WTC11 (cell line): ENCODE results near the gene PSKH1.

Experiments used
- ESRRA ChIP-seq: sonication (generic); formaldehyde crosslinking; IDR thresholded peaks from 2 replicates; pipeline ENCODE4 v1.8.1; 2022; ENCODE audit warnings: mild to moderate bottlenecking, missing genetic modification reagents, borderline replicate concordance
- NR1H2 ChIP-seq: sonication (generic); formaldehyde crosslinking; IDR thresholded peaks from 2 replicates; pipeline ENCODE4 v1.9.0; 2021; ENCODE audit warnings: mild to moderate bottlenecking, moderate library complexity, missing genetic modification reagents
- SP1 ChIP-seq: sonication (generic); formaldehyde crosslinking; conservative IDR thresholded peaks from 2 replicates; pipeline ENCODE4 v1.8.1; 2022; ENCODE audit warnings: missing genetic modification reagents
- ZNF423 ChIP-seq: fragments of 250-450 bp; sonication (Bioruptor Pico); IDR thresholded peaks from 2 replicates; pipeline ENCODE4 v2.1.2; 2022; ENCODE audit warnings: mild to moderate bottlenecking, moderate library complexity
- TF ChIP-seq, protein P1 (sequence below): fragments of 200-600 bp; IDR thresholded peaks from 2 replicates; pipeline ENCODE4 v1.8.0; 2022; ENCODE audit warnings: antibody characterized with exemption
- TF ChIP-seq, protein P2 (sequence below): sonication (generic); formaldehyde crosslinking; IDR thresholded peaks from 2 replicates; pipeline ENCODE4 v1.8.0; 2023; ENCODE audit warnings: missing genetic modification reagents, mild to moderate bottlenecking, borderline replicate concordance
- TF ChIP-seq, protein P3 (sequence below): sonication (generic); formaldehyde crosslinking; conservative IDR thresholded peaks from 2 replicates; pipeline ENCODE4 v1.8.1; 2022; ENCODE audit warnings: mild to moderate bottlenecking, missing genetic modification reagents
- TF ChIP-seq, protein P4 (sequence below): fragments of 250-450 bp; sonication (Bioruptor Pico); IDR thresholded peaks from 2 replicates; pipeline ENCODE4 v1.8.0; 2021; ENCODE audit warnings: mild to moderate bottlenecking
- TF ChIP-seq, protein P5 (sequence below): sonication (generic); formaldehyde crosslinking; IDR thresholded peaks from 2 replicates; pipeline ENCODE4 v1.8.0; 2023; ENCODE audit warnings: missing genetic modification reagents

DNA sequence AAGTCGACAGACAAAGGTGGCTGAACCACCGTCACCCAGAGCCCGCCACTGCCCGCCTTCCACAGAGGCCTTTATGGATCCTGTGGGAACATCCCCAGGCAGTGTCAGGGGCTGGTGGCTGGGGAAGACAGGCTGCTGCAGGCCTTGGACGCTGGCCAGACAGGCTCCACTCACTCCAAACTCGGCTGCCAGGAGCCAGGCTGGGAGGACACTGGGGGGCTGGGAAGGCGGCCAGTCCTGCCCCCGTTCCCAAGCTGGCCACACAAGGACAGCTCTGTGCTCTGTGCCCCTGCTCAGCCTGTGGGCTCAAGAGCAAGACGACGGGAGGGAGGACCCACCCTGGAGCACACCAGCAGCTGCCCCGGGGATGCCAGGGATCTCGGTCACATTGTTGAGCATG lies 58.4 kb downstream of the PSKH1 start:
- TF ChIP-seq SP1 (CRISPR knock-in tag) (no peak), ZNF423 (CRISPR knock-in tag) (no peak), ESRRA (CRISPR knock-in tag) (no peak), NR1H2 (CRISPR knock-in tag) (no peak)
- TF ChIP-seq, protein P1, sequence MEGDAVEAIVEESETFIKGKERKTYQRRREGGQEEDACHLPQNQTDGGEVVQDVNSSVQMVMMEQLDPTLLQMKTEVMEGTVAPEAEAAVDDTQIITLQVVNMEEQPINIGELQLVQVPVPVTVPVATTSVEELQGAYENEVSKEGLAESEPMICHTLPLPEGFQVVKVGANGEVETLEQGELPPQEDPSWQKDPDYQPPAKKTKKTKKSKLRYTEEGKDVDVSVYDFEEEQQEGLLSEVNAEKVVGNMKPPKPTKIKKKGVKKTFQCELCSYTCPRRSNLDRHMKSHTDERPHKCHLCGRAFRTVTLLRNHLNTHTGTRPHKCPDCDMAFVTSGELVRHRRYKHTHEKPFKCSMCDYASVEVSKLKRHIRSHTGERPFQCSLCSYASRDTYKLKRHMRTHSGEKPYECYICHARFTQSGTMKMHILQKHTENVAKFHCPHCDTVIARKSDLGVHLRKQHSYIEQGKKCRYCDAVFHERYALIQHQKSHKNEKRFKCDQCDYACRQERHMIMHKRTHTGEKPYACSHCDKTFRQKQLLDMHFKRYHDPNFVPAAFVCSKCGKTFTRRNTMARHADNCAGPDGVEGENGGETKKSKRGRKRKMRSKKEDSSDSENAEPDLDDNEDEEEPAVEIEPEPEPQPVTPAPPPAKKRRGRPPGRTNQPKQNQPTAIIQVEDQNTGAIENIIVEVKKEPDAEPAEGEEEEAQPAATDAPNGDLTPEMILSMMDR: no peak
- TF ChIP-seq, protein P2, sequence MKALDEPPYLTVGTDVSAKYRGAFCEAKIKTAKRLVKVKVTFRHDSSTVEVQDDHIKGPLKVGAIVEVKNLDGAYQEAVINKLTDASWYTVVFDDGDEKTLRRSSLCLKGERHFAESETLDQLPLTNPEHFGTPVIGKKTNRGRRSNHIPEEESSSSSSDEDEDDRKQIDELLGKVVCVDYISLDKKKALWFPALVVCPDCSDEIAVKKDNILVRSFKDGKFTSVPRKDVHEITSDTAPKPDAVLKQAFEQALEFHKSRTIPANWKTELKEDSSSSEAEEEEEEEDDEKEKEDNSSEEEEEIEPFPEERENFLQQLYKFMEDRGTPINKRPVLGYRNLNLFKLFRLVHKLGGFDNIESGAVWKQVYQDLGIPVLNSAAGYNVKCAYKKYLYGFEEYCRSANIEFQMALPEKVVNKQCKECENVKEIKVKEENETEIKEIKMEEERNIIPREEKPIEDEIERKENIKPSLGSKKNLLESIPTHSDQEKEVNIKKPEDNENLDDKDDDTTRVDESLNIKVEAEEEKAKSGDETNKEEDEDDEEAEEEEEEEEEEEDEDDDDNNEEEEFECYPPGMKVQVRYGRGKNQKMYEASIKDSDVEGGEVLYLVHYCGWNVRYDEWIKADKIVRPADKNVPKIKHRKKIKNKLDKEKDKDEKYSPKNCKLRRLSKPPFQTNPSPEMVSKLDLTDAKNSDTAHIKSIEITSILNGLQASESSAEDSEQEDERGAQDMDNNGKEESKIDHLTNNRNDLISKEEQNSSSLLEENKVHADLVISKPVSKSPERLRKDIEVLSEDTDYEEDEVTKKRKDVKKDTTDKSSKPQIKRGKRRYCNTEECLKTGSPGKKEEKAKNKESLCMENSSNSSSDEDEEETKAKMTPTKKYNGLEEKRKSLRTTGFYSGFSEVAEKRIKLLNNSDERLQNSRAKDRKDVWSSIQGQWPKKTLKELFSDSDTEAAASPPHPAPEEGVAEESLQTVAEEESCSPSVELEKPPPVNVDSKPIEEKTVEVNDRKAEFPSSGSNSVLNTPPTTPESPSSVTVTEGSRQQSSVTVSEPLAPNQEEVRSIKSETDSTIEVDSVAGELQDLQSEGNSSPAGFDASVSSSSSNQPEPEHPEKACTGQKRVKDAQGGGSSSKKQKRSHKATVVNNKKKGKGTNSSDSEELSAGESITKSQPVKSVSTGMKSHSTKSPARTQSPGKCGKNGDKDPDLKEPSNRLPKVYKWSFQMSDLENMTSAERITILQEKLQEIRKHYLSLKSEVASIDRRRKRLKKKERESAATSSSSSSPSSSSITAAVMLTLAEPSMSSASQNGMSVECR (CRISPR knock-in tag): no peak
- TF ChIP-seq, protein P3, sequence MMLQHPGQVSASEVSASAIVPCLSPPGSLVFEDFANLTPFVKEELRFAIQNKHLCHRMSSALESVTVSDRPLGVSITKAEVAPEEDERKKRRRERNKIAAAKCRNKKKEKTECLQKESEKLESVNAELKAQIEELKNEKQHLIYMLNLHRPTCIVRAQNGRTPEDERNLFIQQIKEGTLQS: no peak
- TF ChIP-seq, protein P4, sequence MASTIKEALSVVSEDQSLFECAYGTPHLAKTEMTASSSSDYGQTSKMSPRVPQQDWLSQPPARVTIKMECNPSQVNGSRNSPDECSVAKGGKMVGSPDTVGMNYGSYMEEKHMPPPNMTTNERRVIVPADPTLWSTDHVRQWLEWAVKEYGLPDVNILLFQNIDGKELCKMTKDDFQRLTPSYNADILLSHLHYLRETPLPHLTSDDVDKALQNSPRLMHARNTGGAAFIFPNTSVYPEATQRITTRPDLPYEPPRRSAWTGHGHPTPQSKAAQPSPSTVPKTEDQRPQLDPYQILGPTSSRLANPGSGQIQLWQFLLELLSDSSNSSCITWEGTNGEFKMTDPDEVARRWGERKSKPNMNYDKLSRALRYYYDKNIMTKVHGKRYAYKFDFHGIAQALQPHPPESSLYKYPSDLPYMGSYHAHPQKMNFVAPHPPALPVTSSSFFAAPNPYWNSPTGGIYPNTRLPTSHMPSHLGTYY (CRISPR knock-in tag): no peak
- TF ChIP-seq, protein P5, sequence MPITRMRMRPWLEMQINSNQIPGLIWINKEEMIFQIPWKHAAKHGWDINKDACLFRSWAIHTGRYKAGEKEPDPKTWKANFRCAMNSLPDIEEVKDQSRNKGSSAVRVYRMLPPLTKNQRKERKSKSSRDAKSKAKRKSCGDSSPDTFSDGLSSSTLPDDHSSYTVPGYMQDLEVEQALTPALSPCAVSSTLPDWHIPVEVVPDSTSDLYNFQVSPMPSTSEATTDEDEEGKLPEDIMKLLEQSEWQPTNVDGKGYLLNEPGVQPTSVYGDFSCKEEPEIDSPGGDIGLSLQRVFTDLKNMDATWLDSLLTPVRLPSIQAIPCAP (CRISPR knock-in tag): no peak
